H9 (cell line): Measurements from ENCODE around the gene CLEC16A. TPM values are rescaled to one million over a fixed set of nuclear protein-coding genes. Genes with fewer than 3 reads are reported as not detected.

ENCODE experiments used
- DNase-seq: peaks from one replicate; pipeline ENCODE4 v3.0.0-alpha.2; 2017
- H2AFZ ChIP-seq: one replicate; pipeline ENCODE4 v1.6.1; 2013; ENCODE audit warnings: mild to moderate bottlenecking, low read length, control low read depth, moderate library complexity
- H2AK5ac ChIP-seq: 2 replicates; pipeline ENCODE4 v1.6.1; 2013; ENCODE audit warnings: low read length, control low read depth, mixed read lengths; ENCODE audit not compliant: insufficient read length
- H2BK120ac ChIP-seq: one replicate; pipeline ENCODE4 v1.6.1; 2013; ENCODE audit warnings: low read depth, mild to moderate bottlenecking, low read length, control low read depth, inconsistent platforms; ENCODE audit not compliant: poor library complexity, severe bottlenecking
- H2BK12ac ChIP-seq: 2 replicates; pipeline ENCODE4 v1.6.1; 2013; ENCODE audit warnings: low read length, control low read depth, mixed read lengths, low read depth; ENCODE audit not compliant: insufficient read length
- H2BK15ac ChIP-seq: 2 replicates; pipeline ENCODE4 v1.6.1; 2013; ENCODE audit warnings: low read depth, low read length, control low read depth
- H2BK20ac ChIP-seq: one replicate; pipeline ENCODE4 v1.6.1; 2013; ENCODE audit warnings: low read depth, mild to moderate bottlenecking, low read length, control low read depth, inconsistent platforms; ENCODE audit not compliant: poor library complexity, severe bottlenecking
- H2BK5ac ChIP-seq: 2 replicates; pipeline ENCODE4 v1.6.1; 2013; ENCODE audit warnings: low read length, control low read depth, mixed read lengths; ENCODE audit not compliant: insufficient read length
- H3K14ac ChIP-seq: 2 replicates; pipeline ENCODE4 v1.6.1; 2013; ENCODE audit warnings: low read length, control low read depth; ENCODE audit not compliant: insufficient read depth
- H3K18ac ChIP-seq: 2 replicates; pipeline ENCODE4 v1.6.1; 2013; ENCODE audit warnings: low read depth, mild to moderate bottlenecking, mixed read lengths, low read length, control low read depth; ENCODE audit not compliant: insufficient read length
- H3K23ac ChIP-seq: 2 replicates; pipeline ENCODE4 v1.6.1; 2013; ENCODE audit warnings: low read length, control low read depth, mixed read lengths, low read depth; ENCODE audit not compliant: insufficient read length
- H3K23me2 ChIP-seq: 2 replicates; pipeline ENCODE4 v1.6.1; 2013; ENCODE audit warnings: low read depth, mild to moderate bottlenecking, mixed read lengths, low read length, control low read depth; ENCODE audit not compliant: insufficient read length, poor library complexity, severe bottlenecking
- H3K27ac ChIP-seq: 2 replicates; pipeline ENCODE4 v1.5.1; 2013; ENCODE audit warnings: low read length, control low read depth, mixed read lengths, low read depth; ENCODE audit not compliant: insufficient read length
- H3K27me3 ChIP-seq: 2 replicates; pipeline ENCODE4 v1.6.1; 2013; ENCODE audit warnings: low read length, control low read depth, inconsistent platforms; ENCODE audit not compliant: insufficient read depth
- H3K4ac ChIP-seq: 2 replicates; pipeline ENCODE4 v1.6.1; 2013; ENCODE audit warnings: low read depth, mild to moderate bottlenecking, control low read depth, inconsistent platforms, low read length, moderate library complexity
- H3K4me1 ChIP-seq: 2 replicates; pipeline ENCODE4 v1.6.1; 2013; ENCODE audit warnings: low read length, control low read depth, inconsistent platforms; ENCODE audit not compliant: insufficient read depth
- H3K4me2 ChIP-seq: 2 replicates; pipeline ENCODE4 v1.6.1; 2013; ENCODE audit warnings: low read length, control low read depth, mixed read lengths; ENCODE audit not compliant: insufficient read length, insufficient read depth
- H3K56ac ChIP-seq: 2 replicates; pipeline ENCODE4 v1.6.1; 2013; ENCODE audit warnings: low read depth, mild to moderate bottlenecking, mixed read lengths, low read length, control low read depth; ENCODE audit not compliant: insufficient read length
- H3K79me1 ChIP-seq: 2 replicates; pipeline ENCODE4 v1.6.1; 2013; ENCODE audit warnings: low read depth, mild to moderate bottlenecking, moderate library complexity, low read length, control low read depth, inconsistent platforms; ENCODE audit not compliant: insufficient read depth, poor library complexity, severe bottlenecking
- H3K79me2 ChIP-seq: 2 replicates; pipeline ENCODE4 v1.6.1; 2013; ENCODE audit warnings: low read length, control low read depth, inconsistent platforms; ENCODE audit not compliant: insufficient read depth
- H3K9ac ChIP-seq: 2 replicates; pipeline ENCODE4 v1.6.1; 2013; ENCODE audit warnings: low read length, control low read depth, mixed read lengths; ENCODE audit not compliant: insufficient read length; ENCODE audit errors: extremely low read depth
- H3K9me3 ChIP-seq: one replicate; pipeline ENCODE4 v1.6.1; 2013; ENCODE audit warnings: low read depth, low read length, inconsistent platforms; ENCODE audit not compliant: control insufficient read depth
- H3T11ph ChIP-seq: one replicate; pipeline ENCODE4 v1.6.1; 2013; ENCODE audit warnings: mild to moderate bottlenecking, low read length, control low read depth, inconsistent platforms
- H4K20me1 ChIP-seq: one replicate; pipeline ENCODE4 v1.6.1; 2013; ENCODE audit not compliant: control insufficient read depth, insufficient read length, insufficient read depth
- H4K5ac ChIP-seq: 2 replicates; pipeline ENCODE4 v1.6.1; 2013; ENCODE audit warnings: low read depth, mild to moderate bottlenecking, mixed read lengths, low read length, control low read depth; ENCODE audit not compliant: insufficient read length
- H4K8ac ChIP-seq: replicated peaks from 2 replicates; pipeline ENCODE4 v1.6.1; 2013; ENCODE audit warnings: low read length, control low read depth, mixed read lengths, low read depth; ENCODE audit not compliant: insufficient read length
- H4K91ac ChIP-seq: 2 replicates; pipeline ENCODE4 v1.6.1; 2013; ENCODE audit warnings: low read depth, mild to moderate bottlenecking, moderate library complexity, mixed read lengths, low read length, control low read depth; ENCODE audit not compliant: insufficient read length
- H3K27ac Mint-ChIP-seq, 3 experiments: 2 replicates in 2 of 3; 3 replicates in 1 of 3; pipeline ENCODE4 v1.8.0; 2020 to 2021; ENCODE audit warnings: mixed read lengths in 3 of 3, mild to moderate bottlenecking in 1 of 3, moderate library complexity in 1 of 3
- H3K27me3 Mint-ChIP-seq: 2 replicates; pipeline ENCODE4 v1.8.0; 2021; ENCODE audit warnings: low read depth, mild to moderate bottlenecking, moderate library complexity, mixed read lengths
- H3K36me3 Mint-ChIP-seq, 3 experiments: 2 replicates in 2 of 3; 3 replicates in 1 of 3; pipeline ENCODE4 v1.8.0; 2020 to 2021; ENCODE audit warnings: low read depth in 3 of 3, mixed read lengths in 3 of 3; ENCODE audit not compliant: insufficient read depth in 1 of 3
- H3K4me1 Mint-ChIP-seq, 2 experiments: 2 replicates each; pipeline ENCODE4 v1.8.0; 2020; ENCODE audit warnings: mixed read lengths in 2 of 2
- H3K4me3 Mint-ChIP-seq, 2 experiments: 2 replicates in 1 of 2; 3 replicates in 1 of 2; pipeline ENCODE4 v1.8.0; 2020 to 2021; ENCODE audit warnings: mild to moderate bottlenecking in 2 of 2, mixed read lengths in 2 of 2, moderate library complexity in 1 of 2
- H3K9me3 Mint-ChIP-seq, 2 experiments: 2 replicates in 1 of 2; 3 replicates in 1 of 2; pipeline ENCODE4 v1.8.0; 2020; ENCODE audit warnings: mild to moderate bottlenecking in 2 of 2, mixed read lengths in 2 of 2, moderate library complexity in 1 of 2
- WGBS: extraction: QIAGEN DNeasy Blood & Tissue Kit; methylation state at CpG from one replicate; pipeline ENCODE4 v1.1.7; 2013; ENCODE audit warnings: missing lambda C conversion rate, low lambda C conversion rate, mixed read lengths; ENCODE audit not compliant: insufficient read length; ENCODE audit errors: extremely low coverage; 5-methylcytosine and 5-hydroxymethylcytosine counted together
- total RNA-seq: library from RNA; stranded (reverse); gene quantifications from 2 replicates; pipeline ENCODE4 v1.2.1, GENCODE V29; 2021
- TF ChIP-seq, protein P1 (sequence below): fragments of 200-600 bp; sonication (generic); conservative IDR thresholded peaks from 3 replicates; pipeline ENCODE4 v1.8.0; 2021; ENCODE audit warnings: antibody characterized with exemption, mild to moderate bottlenecking

CLEC16A gene
- total RNA-seq, 1 experiment from 2014 or later = 15.2 TPM

DNA sequence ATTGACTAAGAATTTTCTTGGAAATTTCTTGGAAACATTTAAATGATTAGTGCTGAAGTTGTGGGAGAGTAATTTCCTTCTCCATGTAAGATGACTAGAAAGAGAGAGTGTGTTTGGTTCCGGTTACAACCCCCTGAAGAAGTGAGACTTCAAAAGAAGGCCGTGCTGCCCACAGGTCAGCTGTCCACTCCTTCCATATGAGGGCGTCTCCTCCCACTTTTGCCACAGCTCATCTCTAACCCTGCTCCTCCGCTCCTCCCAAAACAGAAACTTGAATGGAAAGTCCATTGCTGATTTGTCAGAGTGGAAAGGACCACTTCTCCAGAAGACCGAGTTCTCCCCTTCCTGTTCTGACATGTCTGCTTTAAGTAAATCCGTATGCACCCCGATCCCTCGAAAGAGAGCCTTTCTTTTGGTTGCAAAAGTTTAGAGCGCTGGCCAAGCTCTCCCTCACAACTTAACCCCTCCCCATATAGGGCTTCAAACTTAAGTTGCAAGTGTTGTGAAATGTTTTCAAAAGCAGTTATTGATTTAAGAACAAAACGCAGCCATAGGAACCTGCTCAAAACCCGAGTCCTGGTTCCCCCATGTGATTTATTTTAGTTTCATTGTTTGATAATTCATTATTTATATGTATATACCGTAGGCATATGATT lies 182.2 kb downstream of the CLEC16A start:
- no peak overlapping the region for H3K9ac ChIP-seq
- H3K9me3 ChIP-seq = no peaks in the 10 kb centered on the region
- H3T11ph ChIP-seq = no peak overlapping the region
- no peak overlapping the region for H3K23ac ChIP-seq
- no peak overlapping the region for H3K4me2 ChIP-seq
- H3K4me3 Mint-ChIP-seq = no peak overlapping the region
- no peak overlapping the region for H4K5ac ChIP-seq
- H3K18ac ChIP-seq = no peak overlapping the region
- no peak overlapping the region for H3K56ac ChIP-seq
- no peaks in the 10 kb centered on the region for H3K23me2 ChIP-seq
- TF ChIP-seq, protein P1, sequence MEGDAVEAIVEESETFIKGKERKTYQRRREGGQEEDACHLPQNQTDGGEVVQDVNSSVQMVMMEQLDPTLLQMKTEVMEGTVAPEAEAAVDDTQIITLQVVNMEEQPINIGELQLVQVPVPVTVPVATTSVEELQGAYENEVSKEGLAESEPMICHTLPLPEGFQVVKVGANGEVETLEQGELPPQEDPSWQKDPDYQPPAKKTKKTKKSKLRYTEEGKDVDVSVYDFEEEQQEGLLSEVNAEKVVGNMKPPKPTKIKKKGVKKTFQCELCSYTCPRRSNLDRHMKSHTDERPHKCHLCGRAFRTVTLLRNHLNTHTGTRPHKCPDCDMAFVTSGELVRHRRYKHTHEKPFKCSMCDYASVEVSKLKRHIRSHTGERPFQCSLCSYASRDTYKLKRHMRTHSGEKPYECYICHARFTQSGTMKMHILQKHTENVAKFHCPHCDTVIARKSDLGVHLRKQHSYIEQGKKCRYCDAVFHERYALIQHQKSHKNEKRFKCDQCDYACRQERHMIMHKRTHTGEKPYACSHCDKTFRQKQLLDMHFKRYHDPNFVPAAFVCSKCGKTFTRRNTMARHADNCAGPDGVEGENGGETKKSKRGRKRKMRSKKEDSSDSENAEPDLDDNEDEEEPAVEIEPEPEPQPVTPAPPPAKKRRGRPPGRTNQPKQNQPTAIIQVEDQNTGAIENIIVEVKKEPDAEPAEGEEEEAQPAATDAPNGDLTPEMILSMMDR = no peak
- no peak for DNase-seq
- no peak overlapping the region for H4K8ac ChIP-seq
- no peak overlapping the region for H3K4ac ChIP-seq
- no peaks in the 10 kb centered on the region for H3K79me2 ChIP-seq
- no peak overlapping the region for H2BK5ac ChIP-seq
- peak overlapping the region in 2 of 3 experiments; percentile 3 to 33; a peak in 1 of 7 replicates for H3K27ac Mint-ChIP-seq
- no peak overlapping the region for H2AK5ac ChIP-seq
- no peaks in the 10 kb centered on the region; the same call in 1 of the 2 replicates for H3K4me1 ChIP-seq
- no peaks in the 10 kb centered on the region for H3K79me1 ChIP-seq
- H4K91ac ChIP-seq = no peak overlapping the region
- H2AFZ ChIP-seq = no peak overlapping the region
- no peak overlapping the region for H2BK120ac ChIP-seq
- H4K20me1 ChIP-seq = no peaks in the 10 kb centered on the region
- peaks cover 0 to 3% of the 10 kb centered on the region in 2 experiments; a peak in 1 of 4 replicates for H3K4me1 Mint-ChIP-seq
- no peaks in the 10 kb centered on the region for H3K27me3 Mint-ChIP-seq
- no peak overlapping the region for H2BK12ac ChIP-seq
- H2BK15ac ChIP-seq = no peak overlapping the region
- H3K9me3 Mint-ChIP-seq = no peaks in the 10 kb centered on the region
- H3K27me3 ChIP-seq = no peaks in the 10 kb centered on the region
- WGBS = no CpG with 5 or more reads among the region's 12 CpGs
- H3K27ac ChIP-seq = no peak overlapping the region
- H3K36me3 Mint-ChIP-seq = peaks cover 0 to 11% (median 7%) of the 10 kb centered on the region in 3 experiments; a peak in 2 of 7 replicates
- H2BK20ac ChIP-seq = no peak overlapping the region
- H3K14ac ChIP-seq = no peak overlapping the region
